ENCODE results near the gene VPS4B.
"Not testable (repeated sequence)": the region's sequence is repeated elsewhere in the genome, so short reads cannot be mapped to it uniquely, and the experiment has no call there.

Gene VPS4B

DNA sequence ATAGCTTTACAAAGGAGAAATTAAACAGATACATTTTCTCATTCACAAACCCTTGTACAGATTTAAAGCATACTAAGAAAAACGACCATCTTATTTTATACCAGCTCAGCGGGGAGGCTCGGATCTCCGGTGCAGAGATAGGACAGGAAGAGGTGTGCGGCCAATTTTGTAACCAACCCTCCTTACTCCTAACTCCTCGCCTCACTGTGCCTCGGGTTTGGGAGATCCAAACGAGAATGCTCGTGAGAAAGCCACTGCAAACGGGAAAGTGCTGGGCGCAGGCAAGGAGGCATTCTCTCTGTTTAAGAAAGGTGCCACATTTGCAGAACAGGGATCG lies 56.4 kb downstream of the VPS4B start:
- TF ChIP-seq ZNF274 (IDR thresholded peaks at IDR 0.05; ENCODE audit: low read depth, low read length) = no peak
- TF ChIP-seq YY1 (IDR thresholded peaks at IDR 0.05; ENCODE audit: insufficient read depth, insufficient read length) = no peak
- no peak for TF ChIP-seq SUZ12 (IDR thresholded peaks at IDR 0.05; ENCODE audit: extremely low read depth, insufficient read depth, insufficient read length)
- H3K9ac ChIP-seq (ENCODE audit: insufficient read length, low read depth) = peak overlapping the region; percentile 82
- DNase-seq (ENCODE audit: low read depth, low spot score) = no peak
- peaks cover 4% of the 10 kb centered on the region for H3K27me3 ChIP-seq (ENCODE audit: insufficient read depth, insufficient read length)
- peak overlapping the region; percentile 82 for H3K4me3 ChIP-seq (ENCODE audit: insufficient read length, low read depth)
- peaks cover 17% of the 10 kb centered on the region; the same call in 1 of the 2 replicates for H3K9me3 ChIP-seq (ENCODE audit: insufficient read depth, low read length)
- H3K4me1 ChIP-seq (ENCODE audit: insufficient read depth, insufficient read length) = no peaks in the 10 kb centered on the region
- peaks cover 8% of the 10 kb centered on the region for H3K36me3 ChIP-seq (ENCODE audit: insufficient read depth, insufficient read length, low read length)

DNA sequence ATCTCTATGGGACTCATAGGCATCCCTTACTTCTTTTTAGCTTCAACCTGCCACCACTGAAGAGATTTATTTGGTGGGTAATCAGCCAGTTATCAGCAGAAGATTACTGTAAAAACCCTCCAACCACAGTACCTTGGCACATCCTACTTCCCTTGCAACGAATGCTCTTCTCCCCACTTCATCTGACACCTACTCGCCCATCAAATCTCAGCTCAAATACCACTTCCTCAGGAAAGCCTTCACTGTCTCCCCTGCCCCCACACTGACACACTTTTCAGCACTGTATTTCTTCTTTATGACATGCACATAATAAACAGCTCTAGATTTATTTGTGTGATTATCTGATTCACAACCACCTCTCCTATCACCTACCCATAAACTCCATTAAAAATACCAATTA lies 58.3 kb downstream of the VPS4B start:
- no peak for TF ChIP-seq YY1 (IDR thresholded peaks at IDR 0.05; ENCODE audit: insufficient read depth, insufficient read length)
- TF ChIP-seq ZNF274 (IDR thresholded peaks at IDR 0.05; ENCODE audit: low read depth, low read length) = no peak
- TF ChIP-seq SUZ12 (IDR thresholded peaks at IDR 0.05; ENCODE audit: extremely low read depth, insufficient read depth, insufficient read length) = no peak
- H3K27me3 ChIP-seq (ENCODE audit: insufficient read depth, insufficient read length) = peaks cover 4% of the 10 kb centered on the region
- H3K9ac ChIP-seq (ENCODE audit: insufficient read length, low read depth) = no peak overlapping the region
- no peak for DNase-seq (ENCODE audit: low read depth, low spot score)
- H3K4me1 ChIP-seq (ENCODE audit: insufficient read depth, insufficient read length) = no peaks in the 10 kb centered on the region
- H3K4me3 ChIP-seq (ENCODE audit: insufficient read length, low read depth) = no peak overlapping the region
- H3K9me3 ChIP-seq (ENCODE audit: insufficient read depth, low read length) = peaks cover 6% of the 10 kb centered on the region; the same call in 1 of the 2 replicates
- peaks cover 13% of the 10 kb centered on the region for H3K36me3 ChIP-seq (ENCODE audit: insufficient read depth, insufficient read length, low read length)

GRCh38 chr18:63363420-63363819 lies 58.9 kb downstream of the VPS4B start:
- H3K36me3 ChIP-seq (ENCODE audit: insufficient read depth, insufficient read length, low read length) = peaks cover 13% of the 10 kb centered on the region

DNA sequence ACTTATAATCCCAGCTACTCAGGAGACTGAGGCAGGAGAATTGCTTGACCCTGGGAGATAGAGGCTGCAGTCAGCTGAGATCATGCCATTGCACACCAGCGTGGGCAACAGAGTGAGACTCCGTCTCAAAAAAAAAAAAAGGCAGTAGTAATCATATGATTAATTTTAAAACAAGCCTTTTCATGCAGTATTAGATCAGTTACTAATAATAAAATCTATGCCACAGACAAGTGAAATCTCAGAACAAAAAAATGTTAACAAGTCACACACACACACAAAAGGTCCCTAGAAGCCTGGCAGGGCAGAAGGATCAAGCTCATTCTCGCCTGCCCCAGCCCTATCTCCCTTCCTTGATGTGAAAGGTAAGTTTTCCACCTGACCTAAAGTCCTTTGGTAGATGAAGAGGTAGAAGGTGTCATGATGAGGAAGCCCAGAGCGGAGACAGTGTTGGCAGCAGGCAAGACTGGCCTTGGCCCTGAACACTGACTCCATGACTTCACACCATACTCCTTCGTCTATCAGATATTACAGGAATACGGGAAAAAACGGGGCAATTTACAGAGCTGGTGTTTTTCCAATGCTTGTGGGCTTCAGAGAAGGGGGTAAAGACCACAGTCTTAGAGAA lies 65.9 kb downstream of the VPS4B start:
- H3K4me1 ChIP-seq (ENCODE audit: insufficient read depth, insufficient read length) = no peaks in the 10 kb centered on the region
- no peak overlapping the region for H3K9ac ChIP-seq (ENCODE audit: insufficient read length, low read depth)
- TF ChIP-seq SUZ12 (IDR thresholded peaks at IDR 0.05; ENCODE audit: extremely low read depth, insufficient read depth, insufficient read length) (no peak), YY1 (IDR thresholded peaks at IDR 0.05; ENCODE audit: insufficient read depth, insufficient read length) (no peak), ZNF274 (IDR thresholded peaks at IDR 0.05; ENCODE audit: low read depth, low read length) (no peak)
- DNase-seq (ENCODE audit: low read depth, low spot score) = no peak
- no peak overlapping the region for H3K4me3 ChIP-seq (ENCODE audit: insufficient read length, low read depth)
- no peaks in the 10 kb centered on the region for H3K9me3 ChIP-seq (ENCODE audit: insufficient read depth, low read length)
- H3K36me3 ChIP-seq (ENCODE audit: insufficient read depth, insufficient read length, low read length) = peaks cover 32% of the 10 kb centered on the region
- H3K27me3 ChIP-seq (ENCODE audit: insufficient read depth, insufficient read length) = no peaks in the 10 kb centered on the region

More at GRCh38 chr18:63363420-63363819, 58.9 kb downstream of the VPS4B start:
- not testable (repeated sequence) for H3K4me1 ChIP-seq (ENCODE audit: insufficient read depth, insufficient read length); H3K9ac ChIP-seq (ENCODE audit: insufficient read length, low read depth); H3K9me3 ChIP-seq (ENCODE audit: insufficient read depth, low read length); DNase-seq (ENCODE audit: low read depth, low spot score); H3K4me3 ChIP-seq (ENCODE audit: insufficient read length, low read depth); H3K27me3 ChIP-seq (ENCODE audit: insufficient read depth, insufficient read length)

GRCh38 chr18:63350230-63350629 lies 72.0 kb downstream of the VPS4B start:
- no peaks in the 10 kb centered on the region for H3K4me1 ChIP-seq (ENCODE audit: insufficient read depth, insufficient read length)
- H3K27me3 ChIP-seq (ENCODE audit: insufficient read depth, insufficient read length) = no peaks in the 10 kb centered on the region
- H3K9me3 ChIP-seq (ENCODE audit: insufficient read depth, low read length) = no peaks in the 10 kb centered on the region
- peaks cover 57% of the 10 kb centered on the region for H3K36me3 ChIP-seq (ENCODE audit: insufficient read depth, insufficient read length, low read length)
- no peak overlapping the region for H3K4me3 ChIP-seq (ENCODE audit: insufficient read length, low read depth)
- TF ChIP-seq YY1 (IDR thresholded peaks at IDR 0.05; ENCODE audit: insufficient read depth, insufficient read length) (no peak), SUZ12 (IDR thresholded peaks at IDR 0.05; ENCODE audit: extremely low read depth, insufficient read depth, insufficient read length) (no peak), ZNF274 (IDR thresholded peaks at IDR 0.05; ENCODE audit: low read depth, low read length) (no peak)
- no peak for DNase-seq (ENCODE audit: low read depth, low spot score)
- H3K9ac ChIP-seq (ENCODE audit: insufficient read length, low read depth) = no peak overlapping the region

GRCh38 chr18:63348508-63349136 lies 73.7 kb downstream of the VPS4B start:
- Histone ChIP-seq H3K27me3 (ENCODE audit: insufficient read depth, insufficient read length) (no peaks in the 10 kb centered on the region), H3K4me3 (ENCODE audit: insufficient read length, low read depth) (no peak overlapping the region), H3K4me1 (ENCODE audit: insufficient read depth, insufficient read length) (no peaks in the 10 kb centered on the region), H3K36me3 (ENCODE audit: insufficient read depth, insufficient read length, low read length) (peaks cover 53% of the 10 kb centered on the region), H3K9ac (ENCODE audit: insufficient read length, low read depth) (no peak overlapping the region), H3K9me3 (ENCODE audit: insufficient read depth, low read length) (no peaks in the 10 kb centered on the region)
- DNase-seq (ENCODE audit: low read depth, low spot score) = no peak
- no peak for TF ChIP-seq SUZ12 (IDR thresholded peaks at IDR 0.05; ENCODE audit: extremely low read depth, insufficient read depth, insufficient read length)

- DNase-seq (ENCODE audit: low read depth, low spot score) = no peak
- Histone ChIP-seq H3K4me1 (ENCODE audit: insufficient read depth, insufficient read length) (no peaks in the 10 kb centered on the region), H3K4me3 (ENCODE audit: insufficient read length, low read depth) (no peak overlapping the region), H3K36me3 (ENCODE audit: insufficient read depth, insufficient read length, low read length) (peaks cover 51% of the 10 kb centered on the region), H3K9ac (ENCODE audit: insufficient read length, low read depth) (no peak overlapping the region), H3K9me3 (ENCODE audit: insufficient read depth, low read length) (no peaks in the 10 kb centered on the region), H3K27me3 (ENCODE audit: insufficient read depth, insufficient read length) (no peaks in the 10 kb centered on the region)
- no peak for TF ChIP-seq ZNF274 (IDR thresholded peaks at IDR 0.05; ENCODE audit: low read depth, low read length)
- no peak for TF ChIP-seq SUZ12 (IDR thresholded peaks at IDR 0.05; ENCODE audit: extremely low read depth, insufficient read depth, insufficient read length)
- no peak for TF ChIP-seq YY1 (IDR thresholded peaks at IDR 0.05; ENCODE audit: insufficient read depth, insufficient read length)
Measured at GRCh38 chr18:63346480-63347183, 75.6 kb downstream of the VPS4B start.
